NCI-H1105 (cell line): ENCODE measurements around the gene EML3.
"Not testable (repeated sequence)": the region's sequence is repeated elsewhere in the genome, so short reads cannot be mapped to it uniquely, and the experiment has no call there.

Experiments used
- DNase-seq: peaks from one replicate; lab custom pipeline; 2025; lab: John Stamatoyannopoulos, UW

Gene EML3

GRCh38 chr11:62595124-62595523 is 17.5 kb downstream of the EML3 start:
- DNase-seq, result no peak

GRCh38 chr11:62593434-62594044 is 19.0 kb downstream of the EML3 start:
- DNase-seq, result peak; percentile 40

GRCh38 chr11:62592989-62593421 is 19.6 kb downstream of the EML3 start:
- no peak for DNase-seq

GRCh38 chr11:62592146-62592815 is 20.3 kb downstream of the EML3 start:
- DNase-seq, result no peak

GRCh38 chr11:62591448-62592145 is 21.0 kb downstream of the EML3 start, which contains the start of gene TUT1:
TUT1 (minus strand) TSS chr11:62591523; CDS start chr11:62591485, 38 bp downstream.
- DNase-seq, result peak; percentile 99

GRCh38 chr11:62588966-62589637 is 23.5 kb downstream of the EML3 start:
- DNase-seq, result no peak

GRCh38 chr11:62585356-62585755 is 27.2 kb downstream of the EML3 start:
- not testable (repeated sequence) for DNase-seq

GRCh38 chr11:62581735-62582134 is 30.8 kb downstream of the EML3 start:
- not testable (repeated sequence) for DNase-seq

GRCh38 chr11:62580959-62581715 is 31.4 kb downstream of the EML3 start:
- DNase-seq, result no peak

GRCh38 chr11:62579252-62579651 is 33.3 kb downstream of the EML3 start:
- DNase-seq, result no peak

- no peak for DNase-seq
These were observed 34.0 kb downstream of the EML3 start for GRCh38 chr11:62578541-62578940.

GRCh38 chr11:62577046-62577714 is 35.4 kb downstream of the EML3 start:
- no peak for DNase-seq

- DNase-seq, result no peak
These were observed 36.7 kb downstream of the EML3 start for GRCh38 chr11:62575837-62576236.

GRCh38 chr11:62575156-62575555 is 37.4 kb downstream of the EML3 start:
- peak; percentile 31 for DNase-seq

GRCh38 chr11:62574363-62575071 is 38.1 kb downstream of the EML3 start:
- peak; percentile 32 for DNase-seq

GRCh38 chr11:62573592-62574362 is 38.8 kb downstream of the EML3 start, which contains the start of gene EEF1G:
EEF1G (minus strand) TSS chr11:62573891; CDS start chr11:62573842, 49 bp downstream.
- DNase-seq, result peak; percentile 99

GRCh38 chr11:62573006-62573591 is 39.5 kb downstream of the EML3 start:
- no peak for DNase-seq

GRCh38 chr11:62572431-62572830 is 40.1 kb downstream of the EML3 start:
- DNase-seq, result no peak

- not testable (repeated sequence) for DNase-seq
These were observed 41.1 kb downstream of the EML3 start for GRCh38 chr11:62571493-62571892.
